CD4-positive, alpha-beta T cell treated with Interleukin-17A for 4 hours (primary cell): ENCODE measurements around the gene CEP63.
"Not testable (repeated sequence)": the region's sequence is repeated elsewhere in the genome, so short reads cannot be mapped to it uniquely, and the experiment has no call there.

Experiments used
- DNase-seq: peaks from one replicate; pipeline ENCODE4 v3.0.0-alpha.2; 2020; ENCODE audit warnings: mixed read lengths

The CEP63 gene

GRCh38 chr3:134590766-134591165, 104.9 kb downstream of the CEP63 start:
- DNase-seq: no peak

- no peak for DNase-seq
These were observed 106.9 kb downstream of the CEP63 start for GRCh38 chr3:134592806-134593205.

- no peak for DNase-seq
These were observed 108.5 kb downstream of the CEP63 start for GRCh38 chr3:134594331-134594741.

GRCh38 chr3:134594986-134595385, 109.1 kb downstream of the CEP63 start:
- DNase-seq: not testable (repeated sequence)

- DNase-seq: no peak
These were observed 111.6 kb downstream of the CEP63 start for GRCh38 chr3:134597390-134597970.

GRCh38 chr3:134598763-134599545, 113.1 kb downstream of the CEP63 start:
- DNase-seq: no peak

GRCh38 chr3:134600206-134600605, 114.3 kb downstream of the CEP63 start:
- DNase-seq: no peak

- peak; percentile 55 for DNase-seq
These were observed 115.0 kb downstream of the CEP63 start for GRCh38 chr3:134600685-134601463.

- no peak for DNase-seq
These were observed 115.9 kb downstream of the CEP63 start for GRCh38 chr3:134601539-134602439.

GRCh38 chr3:134602440-134602814, 116.6 kb downstream of the CEP63 start:
- DNase-seq: no peak

- no peak for DNase-seq
These were observed 117.6 kb downstream of the CEP63 start for GRCh38 chr3:134603480-134603879.

GRCh38 chr3:134603956-134604355, 118.1 kb downstream of the CEP63 start:
- no peak for DNase-seq

GRCh38 chr3:134605556-134605955, 119.7 kb downstream of the CEP63 start:
- DNase-seq: no peak

GRCh38 chr3:134606033-134607025, 120.5 kb downstream of the CEP63 start:
- DNase-seq: no peak

- no peak for DNase-seq
These were observed 121.5 kb downstream of the CEP63 start for GRCh38 chr3:134607054-134608022.

- DNase-seq: no peak
These were observed 122.3 kb downstream of the CEP63 start for GRCh38 chr3:134608023-134608770.

- DNase-seq: no peak
These were observed 123.0 kb downstream of the CEP63 start for GRCh38 chr3:134608771-134609435.

- no peak for DNase-seq
These were observed 124.1 kb downstream of the CEP63 start for GRCh38 chr3:134609821-134610431.
